NCI-H2196 (cell line): ENCODE data around the gene TMEM106A.
"Not testable (repeated sequence)": the region's sequence is repeated elsewhere in the genome, so short reads cannot be mapped to it uniquely, and the experiment has no call there.

Source experiments
- DNase-seq: peaks from one replicate; lab custom pipeline; 2025; ENCODE audit not compliant: unreplicated experiment; lab: John Stamatoyannopoulos, UW

The TMEM106A gene

DNA sequence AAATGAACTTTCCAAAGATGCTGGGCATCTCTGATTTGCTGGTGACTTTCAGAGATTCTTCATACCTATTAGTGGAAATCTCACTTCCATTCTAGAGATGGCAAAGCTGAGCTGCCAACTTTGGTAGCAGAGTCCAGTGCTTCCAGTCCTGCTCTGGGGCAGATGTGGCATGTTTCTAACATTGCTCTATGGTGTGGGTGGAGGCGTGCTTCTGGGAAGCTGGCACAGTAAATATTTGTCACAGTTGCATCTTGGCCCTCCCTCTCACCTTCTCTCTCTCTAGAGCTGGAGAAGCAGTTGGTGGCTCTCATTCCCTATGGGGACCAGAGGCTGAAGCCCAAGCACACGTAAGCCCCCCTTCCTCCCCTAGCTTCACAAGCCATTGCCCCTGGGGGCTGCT is 1.9 kb downstream of the TMEM106A start:
- DNase-seq: no peak

GRCh38 chr17:43215341-43215740 is 3.7 kb downstream of the TMEM106A start:
- DNase-seq: no peak

DNA sequence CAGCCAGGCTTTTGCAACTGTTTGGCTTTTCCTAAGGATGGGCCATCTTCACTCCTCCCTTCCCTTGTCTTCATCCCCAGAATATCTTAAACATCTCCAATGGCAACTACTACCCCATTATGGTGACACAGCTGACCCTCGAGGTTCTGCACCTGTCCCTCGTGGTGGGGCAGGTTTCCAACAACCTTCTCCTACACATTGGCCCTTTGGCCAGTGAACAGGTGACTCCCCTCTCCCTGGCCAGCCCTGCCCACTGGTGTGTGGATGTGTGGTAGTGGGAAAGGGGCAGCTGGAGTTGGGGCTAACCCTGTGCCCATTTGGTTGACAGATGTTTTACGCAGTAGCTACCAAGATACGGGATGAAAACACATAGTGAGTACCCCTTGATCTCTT is 4.7 kb downstream of the TMEM106A start:
- no peak for DNase-seq

DNA sequence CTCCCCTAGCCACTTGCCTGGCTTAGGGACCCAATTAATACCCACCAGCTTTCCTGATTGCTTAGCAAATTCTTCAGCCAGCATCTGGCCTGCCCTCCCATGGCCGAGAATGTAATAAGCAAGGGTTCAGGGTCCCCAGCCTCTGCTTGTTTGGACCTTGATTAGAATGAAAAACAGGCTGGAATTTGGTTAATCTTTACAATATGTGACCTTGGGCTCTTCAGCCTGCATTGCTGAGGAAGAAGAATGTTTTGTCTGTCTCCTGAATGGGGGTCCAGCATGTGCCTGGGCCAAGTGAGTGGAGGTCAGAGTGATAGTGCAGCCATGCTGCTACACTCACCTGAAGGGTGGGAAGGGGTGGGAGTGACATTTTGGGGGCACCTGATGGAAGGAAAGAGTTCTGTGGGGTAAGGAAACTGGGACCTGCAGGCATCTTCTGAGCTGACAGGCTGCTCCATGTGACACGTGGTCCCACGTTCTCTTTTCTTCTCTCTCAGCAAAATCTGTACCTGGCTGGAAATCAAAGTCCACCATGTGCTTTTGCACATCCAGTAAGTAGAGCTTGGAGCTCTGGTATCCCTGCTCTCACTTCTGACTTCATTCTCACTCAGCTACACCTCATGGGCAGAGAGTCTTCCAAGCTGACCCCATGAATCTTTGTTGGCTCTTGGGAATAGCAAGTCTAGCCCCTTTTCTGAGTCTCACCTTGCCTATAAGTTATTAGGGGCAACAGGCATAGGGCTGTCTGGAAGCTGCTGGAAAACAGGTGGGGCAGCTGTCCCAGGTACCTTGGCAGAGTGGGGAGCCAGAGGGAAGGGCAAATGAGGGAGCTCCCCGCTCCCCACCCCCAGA is 5.3 kb downstream of the TMEM106A start:
- DNase-seq: no peak

DNA sequence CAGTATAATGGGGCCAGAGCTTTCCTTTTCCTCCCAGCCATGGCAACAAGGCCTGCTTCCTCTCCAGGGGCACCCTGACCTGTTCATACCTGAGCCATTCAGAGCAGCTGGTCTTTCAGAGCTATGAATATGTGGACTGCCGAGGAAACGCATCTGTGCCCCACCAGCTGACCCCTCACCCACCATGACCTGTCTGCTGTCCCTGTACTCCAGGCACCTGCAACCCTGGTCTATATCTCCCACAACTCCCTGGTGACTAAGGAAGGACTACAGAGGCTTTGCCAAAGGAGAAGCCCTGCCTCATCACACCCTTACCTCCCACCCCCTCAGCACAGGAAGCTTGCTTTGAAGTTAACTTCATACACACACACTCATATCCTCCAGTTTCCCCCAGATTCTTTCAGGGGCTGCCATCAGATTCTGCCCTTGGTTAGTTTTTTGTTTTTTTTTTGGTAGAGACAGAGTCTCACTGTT is 6.0 kb downstream of the TMEM106A start:
- no peak for DNase-seq

DNA sequence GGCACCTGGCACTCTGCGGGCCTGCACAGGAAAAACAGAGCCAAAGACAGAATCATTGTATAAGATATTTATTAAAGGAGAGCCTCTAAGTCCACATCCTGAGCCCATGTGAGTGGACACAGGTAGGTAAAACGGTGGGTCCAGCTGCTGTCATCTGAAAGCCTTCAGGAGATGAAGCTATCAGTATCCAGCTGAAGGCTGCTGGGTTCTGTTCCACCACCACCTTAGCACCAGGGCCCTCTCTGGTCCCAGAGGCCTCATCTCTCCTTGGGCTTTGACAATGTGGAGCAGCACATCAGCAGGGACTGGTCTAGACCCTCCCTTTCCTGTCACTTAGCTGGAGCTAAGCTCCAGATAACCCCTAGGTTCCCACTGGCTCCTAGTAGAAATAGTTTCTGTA is 7.3 kb downstream of the TMEM106A start:
- no peak for DNase-seq

GRCh38 chr17:43219746-43220380 is 8.2 kb downstream of the TMEM106A start:
- DNase-seq: no peak

- no peak for DNase-seq
Measured at GRCh38 chr17:43220511-43221125, 8.9 kb downstream of the TMEM106A start.

- DNase-seq: no peak
Measured at GRCh38 chr17:43224146-43224705, 12.6 kb downstream of the TMEM106A start.

GRCh38 chr17:43226393-43226792 is 14.7 kb downstream of the TMEM106A start:
- DNase-seq: no peak

DNA sequence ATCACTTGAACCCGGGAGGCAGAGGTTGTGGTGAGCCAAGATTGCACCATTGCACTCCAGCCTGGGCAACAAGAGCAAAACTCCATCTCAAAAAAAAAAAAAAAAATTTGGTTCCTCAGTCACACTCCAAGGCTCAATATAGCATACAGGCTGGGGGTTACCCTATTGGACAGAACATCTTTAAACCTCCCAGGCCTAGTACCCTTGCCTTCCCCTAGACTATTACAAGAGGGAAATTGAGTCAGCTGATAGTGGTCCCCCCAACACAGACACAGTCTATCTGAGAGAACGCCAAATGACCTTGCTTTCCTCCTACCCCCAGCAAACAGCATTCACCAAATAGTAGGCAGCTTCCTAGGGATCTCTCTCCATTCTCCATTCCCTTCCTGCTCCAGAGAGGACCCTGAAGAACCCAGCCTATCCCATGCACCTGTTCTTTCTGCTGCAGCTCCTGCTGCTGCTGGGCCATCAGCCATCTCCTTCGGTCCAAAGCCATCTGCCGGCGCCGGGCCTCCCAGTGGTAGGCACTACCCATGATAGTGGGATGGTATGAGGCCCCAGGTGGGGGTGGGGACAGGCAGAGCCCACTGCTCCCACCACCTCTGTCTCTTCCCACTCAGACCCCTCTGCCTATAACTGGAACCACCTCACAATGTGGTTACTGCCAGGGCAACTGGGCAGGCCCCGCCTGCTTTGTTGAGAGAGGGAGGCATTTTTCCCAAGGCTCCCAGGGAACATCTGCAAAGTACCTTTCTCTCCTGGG is 16.5 kb downstream of the TMEM106A start, which contains the start of gene CCDC200:
Gene CCDC200 (minus strand): TSS at position 604 of the 763 bp plus-strand sequence. CDS start 69 bp downstream, at position 535.
- not testable (repeated sequence) for DNase-seq

DNA sequence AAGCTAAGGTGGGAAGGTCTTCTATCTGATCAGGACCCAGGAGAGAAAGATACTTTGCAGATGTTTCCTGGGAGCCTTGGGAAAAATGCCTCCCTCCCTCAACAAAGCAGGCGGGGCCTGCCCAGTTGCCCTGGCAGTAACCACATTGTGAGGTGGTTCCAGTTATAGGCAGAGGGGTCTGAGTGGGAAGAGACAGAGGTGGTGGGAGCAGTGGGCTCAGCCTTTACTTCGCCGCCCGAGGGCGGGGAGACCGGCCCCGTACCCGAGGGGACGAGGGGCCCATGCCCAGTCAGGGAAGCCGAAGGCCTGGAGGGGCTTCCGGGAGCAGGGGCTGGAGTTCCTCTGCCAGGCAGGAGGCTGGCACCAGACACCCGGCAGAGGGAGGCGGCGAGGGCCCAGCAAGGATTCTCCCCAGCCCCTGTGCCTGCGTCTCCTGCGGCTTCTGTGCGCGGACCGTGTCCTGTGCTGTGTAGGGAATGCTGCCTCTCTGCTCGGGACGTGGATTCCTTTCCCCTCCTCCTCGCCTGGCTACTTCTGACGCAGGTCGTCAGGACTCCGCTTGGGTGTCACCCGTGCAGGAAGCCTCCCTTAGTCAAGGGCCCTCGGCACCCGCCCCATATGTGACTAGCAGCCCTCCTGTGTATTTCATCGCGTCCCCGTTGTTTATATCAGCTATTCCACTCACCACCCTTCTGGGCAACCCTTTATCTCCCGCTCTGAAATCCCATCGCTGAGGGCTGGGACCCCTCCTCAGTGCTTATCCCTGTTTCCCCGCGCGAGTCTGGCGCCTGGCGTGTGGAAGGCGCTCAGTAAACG is 19.7 kb downstream of the TMEM106A start:
- DNase-seq: not testable (repeated sequence)

- DNase-seq: not testable (repeated sequence)
Measured at GRCh38 chr17:43232021-43232699, 20.5 kb downstream of the TMEM106A start.

DNA sequence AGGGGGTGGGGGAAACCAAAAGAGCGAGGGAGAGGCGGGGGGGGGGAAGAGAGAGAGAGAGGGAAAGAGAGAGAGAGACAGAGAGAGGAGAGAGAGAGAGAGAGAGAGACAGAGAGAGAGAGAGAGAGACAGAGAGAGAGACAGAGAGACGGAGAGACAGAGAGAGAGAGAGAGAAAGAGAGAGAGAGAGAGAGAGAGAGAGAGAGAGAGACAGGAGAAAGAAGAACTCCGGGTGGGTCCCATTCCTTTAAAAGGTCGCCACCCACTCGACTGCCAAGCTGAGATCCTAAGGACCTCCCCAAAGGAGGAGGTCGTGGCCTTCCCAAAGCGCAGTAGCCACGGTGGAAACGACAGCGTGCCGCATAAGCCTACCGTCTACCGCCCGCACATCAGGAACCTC is 21.6 kb downstream of the TMEM106A start:
- DNase-seq: not testable (repeated sequence)

DNA sequence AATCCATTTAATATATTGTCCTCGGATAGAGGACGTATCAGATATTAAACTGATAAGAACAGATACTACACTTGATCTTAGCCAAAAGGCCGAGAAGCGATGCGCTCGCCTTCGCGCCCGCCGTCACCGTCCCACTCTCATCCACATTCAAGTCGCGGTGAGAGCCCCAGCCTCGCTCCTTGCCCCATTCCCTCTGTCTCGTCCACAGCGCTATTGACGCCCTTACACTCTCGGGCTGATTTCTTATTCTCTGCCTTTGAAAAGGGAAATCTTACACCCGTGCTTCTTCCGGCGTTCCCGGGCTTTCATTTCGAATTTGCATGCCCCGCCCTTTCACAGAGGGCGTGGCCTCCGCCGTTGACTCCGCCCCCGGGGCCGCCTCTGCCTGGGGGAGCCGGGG is 22.2 kb downstream of the TMEM106A start, which contains the start of gene RNU2-1:
Gene RNU2-1 (minus strand): TSS at position 101 of the 400 bp plus-strand sequence.
- not testable (repeated sequence) for DNase-seq

- not testable (repeated sequence) for DNase-seq
Measured at GRCh38 chr17:43239597-43239996, 27.9 kb downstream of the TMEM106A start.

DNA sequence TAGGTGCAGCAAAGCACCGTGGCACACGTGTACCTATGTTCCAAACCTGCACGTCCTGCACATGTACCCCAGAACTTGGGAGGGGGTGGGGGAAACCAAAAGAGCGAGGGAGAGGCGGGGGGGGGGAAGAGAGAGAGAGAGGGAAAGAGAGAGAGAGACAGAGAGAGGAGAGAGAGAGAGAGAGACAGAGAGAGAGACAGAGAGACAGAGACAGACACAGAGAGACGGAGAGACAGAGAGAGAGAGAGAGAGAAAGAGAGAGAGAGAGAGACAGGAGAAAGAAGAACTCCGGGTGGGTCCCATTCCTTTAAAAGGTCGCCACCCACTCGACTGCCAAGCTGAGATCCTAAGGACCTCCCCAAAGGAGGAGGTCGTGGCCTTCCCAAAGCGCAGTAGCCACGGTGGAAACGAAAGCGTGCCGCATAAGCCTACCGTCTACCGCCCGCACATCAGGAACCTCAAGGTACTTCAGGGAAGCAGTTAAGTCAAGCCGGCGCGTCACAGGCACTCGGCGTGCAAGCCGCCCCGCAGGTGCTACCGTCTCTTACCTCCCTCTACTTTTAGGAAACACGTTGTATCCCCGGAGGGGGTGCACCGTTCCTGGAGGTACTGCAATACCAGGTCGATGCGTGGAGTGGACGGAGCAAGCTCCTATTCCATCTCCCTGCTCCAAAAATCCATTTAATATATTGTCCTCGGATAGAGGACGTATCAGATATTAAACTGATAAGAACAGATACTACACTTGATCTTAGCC is 29.1 kb downstream of the TMEM106A start:
- DNase-seq: not testable (repeated sequence)

GRCh38 chr17:43246456-43246855 is 34.8 kb downstream of the TMEM106A start:
- not testable (repeated sequence) for DNase-seq
